SU-DHL-6 (cell line): ENCODE data around the gene MBTPS2.

ENCODE experiments used
- CTCF ChIP-seq: fragments of 200-600 bp; sonication (generic); IDR thresholded peaks from one replicate; pipeline ENCODE4 v1.5.1; 2017; ENCODE audit warnings: antibody characterized with exemption, mild to moderate bottlenecking, low read length, moderate library complexity; ENCODE audit not compliant: insufficient read depth, poor library complexity, severe bottlenecking
- EZH2phosphoT487 ChIP-seq: fragments of 200-600 bp; sonication (generic), shearing (Covaris generic); conservative IDR thresholded peaks from 2 replicates; pipeline ENCODE4 v1.6.1; 2018; ENCODE audit warnings: mild to moderate bottlenecking, antibody characterized with exemption, low read length, moderate library complexity, mixed read lengths

DNA sequence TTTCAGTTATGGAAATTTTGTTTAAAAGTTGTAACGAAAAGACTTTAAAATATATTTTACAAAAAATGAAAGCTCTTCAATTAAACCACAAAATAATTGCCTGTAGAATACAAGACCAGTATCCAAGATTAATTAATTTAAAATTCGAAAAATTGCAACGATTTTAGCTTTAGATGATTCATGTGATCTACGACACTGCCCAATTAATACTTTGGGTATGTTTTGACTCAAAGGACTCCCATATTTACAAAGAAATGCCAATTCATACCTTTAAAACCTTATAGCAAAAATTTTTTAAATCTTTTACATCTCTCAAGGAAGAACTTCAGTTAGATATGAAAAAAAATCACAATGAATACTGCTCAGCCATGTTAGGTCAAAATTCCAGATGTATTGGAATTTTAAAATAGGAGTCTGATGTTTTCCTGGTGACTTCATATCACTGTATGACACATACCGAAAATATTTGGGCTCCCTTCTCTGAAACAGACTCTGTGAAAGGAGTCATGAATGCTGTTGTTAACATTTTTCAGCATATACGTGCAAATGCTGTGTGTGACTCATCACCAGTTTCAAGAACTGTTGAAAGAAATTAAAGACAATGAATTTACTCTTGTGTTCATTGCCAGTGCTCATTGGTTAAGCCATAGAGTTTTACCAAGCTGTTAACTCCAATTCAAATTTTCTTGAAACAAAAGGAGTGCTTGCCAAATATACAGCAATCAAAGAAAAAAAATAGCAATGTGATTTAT lies 87.3 kb downstream of the MBTPS2 start:
- TF ChIP-seq CTCF (no peak), EZH2phosphoT487 (no peak)
